DMS53 (cell line): ENCODE measurements around the gene RIPPLY3.

ENCODE experiments used
- DNase-seq: peaks from one replicate; lab custom pipeline; 2025; lab: John Stamatoyannopoulos, UW

RIPPLY3 gene

GRCh38 chr21:37061926-37062592 lies 55.6 kb downstream of the RIPPLY3 start:
- DNase-seq: no peak

DNA sequence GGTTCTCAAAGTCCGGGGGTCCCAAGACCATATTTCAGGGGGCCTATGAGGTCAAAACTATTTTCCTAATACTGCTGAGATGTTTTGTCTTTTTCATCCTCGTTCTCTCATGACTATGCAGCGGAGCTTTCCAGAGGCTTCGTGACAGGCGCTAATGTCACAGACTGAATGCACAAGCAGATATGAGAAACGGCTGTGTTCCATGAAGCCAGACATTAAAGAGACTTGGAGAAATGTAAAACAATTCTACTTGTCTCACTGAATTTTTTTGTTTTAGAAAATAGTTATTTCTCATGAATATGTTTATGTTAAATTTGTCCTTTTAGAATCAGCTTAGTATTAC lies 56.1 kb downstream of the RIPPLY3 start:
- DNase-seq: no peak

DNA sequence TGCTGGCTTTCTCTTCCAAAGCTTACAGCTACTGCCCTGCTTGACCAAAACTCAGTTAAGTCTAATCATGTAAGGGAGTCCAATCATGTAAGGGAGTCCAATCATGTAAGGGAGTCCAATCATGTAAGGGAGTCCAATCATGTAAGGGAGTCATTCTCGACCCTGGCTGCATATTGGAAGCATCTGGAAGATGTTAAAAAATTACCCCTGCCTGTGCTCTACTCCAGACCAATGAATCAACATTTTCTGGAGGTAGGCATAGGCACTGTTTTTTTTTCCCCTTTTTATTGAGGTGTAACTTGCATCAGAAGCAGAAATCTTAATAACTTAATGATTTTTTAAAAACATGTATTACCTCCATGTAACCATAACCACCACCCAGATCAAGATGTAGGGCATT lies 56.9 kb downstream of the RIPPLY3 start:
- DNase-seq: no peak

- DNase-seq: no peak
These were observed 58.3 kb downstream of the RIPPLY3 start for GRCh38 chr21:37064841-37065240.

DNA sequence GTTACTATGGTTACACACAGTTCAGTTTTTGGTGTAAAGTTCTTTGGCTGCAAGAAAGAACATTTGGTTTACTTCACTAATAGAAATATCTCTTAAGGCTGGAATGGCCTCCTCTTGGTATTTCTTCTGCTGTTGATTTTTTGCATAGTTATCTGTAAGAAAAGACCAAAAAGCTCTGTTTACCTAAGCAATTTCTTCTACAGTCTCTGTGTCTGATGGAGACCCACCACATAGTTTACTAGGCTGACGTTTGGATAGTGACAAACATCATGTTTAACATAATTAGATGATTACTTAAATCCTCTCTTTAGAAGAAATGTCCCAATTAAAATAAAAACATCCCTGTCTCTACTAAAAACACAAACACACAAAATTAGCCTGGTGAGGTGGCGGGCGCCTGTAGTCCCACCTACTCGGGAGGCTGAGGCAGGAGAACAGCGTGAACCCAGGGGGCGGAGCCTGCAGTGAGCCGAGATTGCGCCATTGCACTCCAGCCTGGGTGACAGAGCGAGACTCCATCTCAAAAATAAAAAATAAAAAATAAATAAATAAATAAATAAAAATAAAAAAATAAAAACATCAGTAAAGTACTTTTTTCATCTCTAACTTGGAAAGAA lies 59.2 kb downstream of the RIPPLY3 start:
- no peak for DNase-seq
